GM18520 (cell line): ENCODE measurements around the gene ZNF763.
"Not testable (repeated sequence)": the region's sequence is repeated elsewhere in the genome, so short reads cannot be mapped to it uniquely, and the experiment has no call there.

Experiments
- ATAC-seq: cut with Tn5 transposase; IDR thresholded peaks from one replicate; pipeline ENCODE4 v1.9.1; 2021; ENCODE audit not compliant: unreplicated experiment

ZNF763 gene

DNA sequence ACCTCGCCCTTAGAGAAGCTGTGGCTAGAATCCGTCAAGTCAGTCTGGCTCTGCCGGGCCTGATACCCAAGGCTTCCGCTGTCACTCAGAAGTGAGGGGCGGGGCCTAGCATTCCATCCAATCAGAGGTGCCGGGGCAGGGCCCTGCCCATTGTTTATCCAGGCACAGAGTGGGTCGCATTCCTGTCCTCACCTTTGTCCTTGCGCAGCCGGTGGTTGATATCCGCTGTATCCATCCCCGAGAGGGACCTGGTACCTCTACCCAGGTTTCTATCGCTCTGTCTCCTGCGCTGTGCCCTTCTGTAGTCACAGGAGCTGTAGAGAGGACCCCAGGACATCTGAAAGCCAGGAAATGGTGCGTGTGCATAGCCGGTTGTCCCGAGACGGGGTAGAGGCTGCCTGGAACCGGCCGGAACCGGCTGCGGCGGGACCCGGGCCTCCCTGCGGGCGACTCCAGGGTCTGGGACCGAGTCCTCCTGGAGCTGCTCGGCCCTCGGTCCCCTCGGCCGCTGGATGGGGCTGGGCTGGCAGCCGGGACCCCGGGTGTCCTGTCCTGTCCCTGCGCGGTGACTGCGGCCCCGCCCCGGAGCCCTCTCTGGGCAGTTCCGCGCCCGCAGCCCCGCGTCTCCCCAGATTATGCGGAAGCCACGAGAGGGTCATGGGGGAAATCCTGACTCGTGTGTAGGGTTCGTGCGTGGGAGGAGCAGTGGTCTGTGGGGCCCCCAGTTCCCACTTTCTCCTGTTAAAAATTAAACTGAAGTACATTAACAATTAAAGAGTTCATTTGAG, at the start of gene ZNF763:
Gene ZNF763, plus strand, starts transcription at position 183 of the 788 bp plus-strand sequence. Its CDS starts 169 bp downstream, at position 352.
- ATAC-seq, result peak; percentile 74

DNA sequence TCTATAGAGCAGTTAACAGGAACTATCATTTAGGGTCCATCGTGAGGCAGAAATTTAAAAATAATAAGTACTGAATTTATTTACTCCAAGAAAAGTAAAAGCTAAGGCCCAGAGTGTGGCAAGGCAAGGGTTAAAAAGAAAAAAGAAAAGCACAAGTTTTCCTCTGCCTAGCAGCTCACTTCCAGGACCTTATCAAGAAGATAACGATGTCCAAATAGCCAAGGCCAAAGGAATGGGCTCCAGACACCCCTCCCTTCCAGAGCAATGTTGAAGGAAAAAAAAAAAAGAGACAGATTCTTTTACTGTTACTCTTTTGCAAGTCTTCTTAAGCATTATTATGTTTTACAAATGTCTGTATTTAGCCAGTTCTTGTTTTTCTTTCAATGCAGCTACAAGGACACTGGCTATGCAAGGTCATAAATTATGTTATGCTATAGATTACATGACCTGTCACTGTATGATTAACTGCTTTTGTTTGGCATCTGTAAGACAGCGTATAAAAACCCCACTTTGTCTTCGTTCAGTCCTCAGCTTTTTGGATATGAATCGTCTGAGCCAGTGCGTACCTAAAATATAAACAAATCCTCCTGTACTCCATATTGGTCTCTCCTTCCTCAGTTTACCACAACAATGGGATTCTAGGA, 42.9 kb upstream of the ZNF763 start:
- no peak for ATAC-seq

DNA sequence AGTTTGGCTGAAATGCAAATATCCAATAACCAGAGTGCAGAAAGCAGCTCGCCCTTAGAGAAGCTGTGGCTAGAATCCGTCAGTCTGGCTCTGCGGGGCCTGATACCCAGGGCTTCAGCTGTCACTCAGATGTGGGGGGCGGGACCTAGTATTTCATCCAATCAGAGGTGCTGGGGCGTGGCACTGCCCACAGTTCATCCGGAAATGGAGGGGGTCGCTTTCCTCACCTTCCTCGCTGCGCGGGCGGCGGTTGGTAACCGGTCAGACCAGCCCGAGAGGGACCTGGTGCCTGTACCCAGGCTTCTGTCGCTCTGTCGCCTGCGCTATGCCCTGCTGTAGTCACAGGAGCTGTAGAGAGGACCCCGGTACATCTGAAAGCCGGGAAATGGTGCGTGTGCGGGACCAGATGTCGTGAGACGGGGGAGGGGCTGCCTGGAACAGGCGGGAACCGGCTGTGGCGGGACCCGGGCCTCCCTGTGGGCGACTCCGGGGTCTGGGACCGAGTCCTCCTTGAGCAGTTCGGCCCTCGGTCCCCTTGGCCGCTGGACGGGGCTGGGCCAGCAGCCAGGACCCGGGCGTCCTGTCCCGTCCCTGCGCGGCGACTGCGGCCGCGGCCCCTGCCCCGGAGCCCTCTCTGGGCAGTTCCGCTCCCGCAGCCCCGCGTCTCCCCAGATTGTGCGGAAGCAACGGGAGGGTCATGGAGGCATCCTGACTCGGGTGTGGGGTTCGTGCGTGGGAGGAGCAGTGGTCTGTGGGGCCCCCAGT, 39.8 kb upstream of the ZNF763 start, which contains the start of gene ZNF700:
Gene ZNF700, plus strand, starts transcription at position 222 of the 765 bp plus-strand sequence. Its CDS starts 104 bp downstream, at position 326.
- peak; percentile 66 for ATAC-seq

DNA sequence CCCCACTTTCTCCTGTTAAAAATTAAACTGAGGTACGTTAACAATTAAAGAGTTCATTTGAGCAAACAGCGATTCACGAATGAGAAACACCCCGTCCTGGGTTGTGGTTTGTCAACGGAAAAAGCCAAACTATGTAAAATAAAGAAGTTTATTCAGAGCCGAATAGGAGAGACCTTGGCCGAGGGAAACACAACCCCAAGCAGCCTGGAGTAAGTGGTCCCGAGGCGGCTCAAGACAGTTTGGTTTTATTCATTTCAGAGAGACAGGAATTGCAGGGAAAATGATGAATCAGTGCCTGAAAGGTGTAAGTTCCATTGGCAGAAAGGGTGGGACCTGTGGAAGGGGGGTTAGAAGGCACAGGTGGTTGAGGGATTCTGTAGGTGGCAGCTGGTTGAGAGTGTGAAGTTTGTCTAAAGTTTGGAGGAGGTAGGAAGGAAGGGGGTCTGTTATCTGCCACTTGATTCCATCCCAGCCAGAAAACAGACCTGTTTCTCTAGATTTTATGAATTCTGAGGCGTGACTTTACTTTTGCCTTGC, 39.1 kb upstream of the ZNF763 start:
- not testable (repeated sequence) for ATAC-seq

DNA sequence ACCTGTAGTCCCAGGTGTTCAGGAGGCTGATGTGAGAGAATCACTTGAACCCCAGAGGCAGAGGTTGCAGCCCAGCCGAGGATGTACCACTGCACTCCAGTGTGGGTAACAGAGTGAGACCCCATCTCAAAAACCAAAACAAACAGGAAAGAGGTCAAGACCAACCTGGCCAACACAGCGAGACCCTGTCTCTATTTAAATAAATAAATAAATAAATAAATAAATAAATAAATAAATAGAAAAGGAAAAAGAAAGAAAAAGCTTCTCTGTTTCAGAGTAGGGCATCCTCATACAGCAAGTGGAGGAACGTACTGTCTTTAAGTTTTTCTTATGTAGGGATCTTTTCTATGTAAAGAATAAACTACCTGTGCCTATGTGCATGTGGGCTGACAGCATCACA, 37.6 kb upstream of the ZNF763 start:
- ATAC-seq, result no peak

DNA sequence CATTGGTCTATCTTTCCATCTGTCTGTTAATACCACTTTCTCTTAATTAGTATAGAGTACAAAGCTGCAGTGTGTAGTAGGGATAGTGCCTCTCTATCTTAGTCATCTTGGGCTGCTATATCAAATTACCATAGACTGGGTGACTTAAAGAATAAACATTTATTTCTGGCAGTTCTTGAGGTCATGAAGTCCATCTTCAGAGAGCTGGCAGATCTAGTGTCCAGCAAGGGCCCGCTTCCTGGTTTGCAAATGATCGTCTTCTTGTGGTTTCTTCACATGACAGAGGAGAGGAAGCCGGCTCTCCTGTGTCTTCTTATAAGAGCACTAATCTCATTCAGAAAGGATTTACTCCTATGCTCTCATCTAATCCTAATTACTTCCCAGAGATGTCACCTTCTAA, 33.8 kb upstream of the ZNF763 start:
- no peak for ATAC-seq

DNA sequence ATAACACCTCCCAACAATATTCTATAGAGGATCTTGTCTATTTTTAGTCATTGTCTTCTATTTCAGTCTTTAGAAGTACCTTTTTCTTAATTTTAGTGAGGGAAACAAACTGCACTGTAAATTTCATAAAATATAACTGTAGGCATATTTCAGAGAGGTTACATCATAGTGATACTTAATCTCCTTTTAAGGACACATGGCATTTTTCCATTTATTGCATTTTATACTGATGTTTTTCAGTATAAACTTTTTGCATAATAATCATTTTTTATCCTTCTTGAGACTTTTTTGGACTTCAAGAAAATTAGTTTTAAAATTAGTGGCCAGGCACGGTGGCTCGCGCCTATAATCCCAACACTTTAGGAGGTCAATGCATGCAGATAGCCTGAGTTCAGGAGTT, 33.3 kb upstream of the ZNF763 start:
- ATAC-seq, result no peak

DNA sequence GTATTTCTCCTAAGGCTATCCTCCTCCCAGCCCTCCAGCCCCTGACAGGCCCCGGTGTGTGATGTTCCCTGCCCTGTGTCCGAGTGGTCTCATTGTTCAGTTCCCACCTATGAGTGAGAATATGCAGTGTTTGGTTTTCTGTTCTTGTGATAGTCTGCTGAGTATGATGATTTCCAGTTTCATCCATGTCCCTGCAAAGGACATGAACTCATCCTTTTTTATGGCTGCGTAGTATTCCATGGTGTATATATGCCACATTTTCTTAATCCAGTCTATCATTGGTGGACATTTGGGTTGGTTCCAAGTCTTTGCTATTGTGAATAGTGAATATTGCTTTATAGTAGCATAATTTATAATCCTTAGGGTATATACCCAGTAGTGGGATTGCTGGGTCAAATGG, 29.0 kb upstream of the ZNF763 start:
- not testable (repeated sequence) for ATAC-seq

DNA sequence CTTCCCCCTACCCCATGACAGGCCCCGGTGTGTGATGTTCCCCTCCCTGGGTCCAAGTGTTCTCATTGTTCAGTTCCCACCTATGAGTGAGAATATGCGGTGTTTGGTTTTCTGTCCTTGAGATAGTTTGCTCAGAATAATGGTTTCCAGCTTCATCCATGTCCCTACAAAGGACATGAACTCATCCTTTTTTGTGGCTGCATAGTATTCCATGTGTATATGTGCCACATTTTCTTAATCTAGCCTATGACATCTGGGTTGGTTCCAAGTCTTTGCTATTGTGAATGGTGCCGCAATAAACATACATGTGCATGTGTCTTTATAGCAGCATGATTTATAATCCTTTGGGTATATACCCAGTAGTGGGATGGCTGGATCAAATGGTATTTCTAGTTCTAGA, 26.5 kb upstream of the ZNF763 start:
- ATAC-seq, result not testable (repeated sequence)

DNA sequence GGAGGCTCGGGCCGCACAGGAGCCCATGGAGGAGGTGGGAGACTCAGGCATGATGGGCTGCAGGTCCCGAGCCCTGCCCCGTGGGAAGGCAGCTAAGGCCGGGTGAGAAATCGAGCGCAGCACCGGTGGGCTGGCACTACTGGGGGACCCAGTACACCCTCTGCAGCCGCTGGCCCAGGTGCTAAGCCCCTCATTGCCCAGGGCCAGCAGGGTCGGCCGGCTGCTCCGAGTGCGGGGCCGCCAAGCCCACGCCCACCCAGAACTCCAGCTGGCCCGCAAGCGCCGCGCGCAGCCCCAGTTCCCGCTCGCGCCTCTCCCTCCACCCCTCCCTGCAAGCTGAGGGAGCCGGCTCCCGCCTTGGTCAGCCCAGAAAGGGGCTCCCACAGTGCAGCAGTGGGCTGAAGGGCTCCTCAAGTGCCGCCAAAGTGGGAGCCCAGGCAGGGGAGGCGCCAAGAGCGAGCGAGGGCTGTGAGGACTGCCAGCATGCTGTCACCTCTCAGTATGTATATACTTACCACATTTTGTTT, 23.4 kb upstream of the ZNF763 start:
- not testable (repeated sequence) for ATAC-seq

DNA sequence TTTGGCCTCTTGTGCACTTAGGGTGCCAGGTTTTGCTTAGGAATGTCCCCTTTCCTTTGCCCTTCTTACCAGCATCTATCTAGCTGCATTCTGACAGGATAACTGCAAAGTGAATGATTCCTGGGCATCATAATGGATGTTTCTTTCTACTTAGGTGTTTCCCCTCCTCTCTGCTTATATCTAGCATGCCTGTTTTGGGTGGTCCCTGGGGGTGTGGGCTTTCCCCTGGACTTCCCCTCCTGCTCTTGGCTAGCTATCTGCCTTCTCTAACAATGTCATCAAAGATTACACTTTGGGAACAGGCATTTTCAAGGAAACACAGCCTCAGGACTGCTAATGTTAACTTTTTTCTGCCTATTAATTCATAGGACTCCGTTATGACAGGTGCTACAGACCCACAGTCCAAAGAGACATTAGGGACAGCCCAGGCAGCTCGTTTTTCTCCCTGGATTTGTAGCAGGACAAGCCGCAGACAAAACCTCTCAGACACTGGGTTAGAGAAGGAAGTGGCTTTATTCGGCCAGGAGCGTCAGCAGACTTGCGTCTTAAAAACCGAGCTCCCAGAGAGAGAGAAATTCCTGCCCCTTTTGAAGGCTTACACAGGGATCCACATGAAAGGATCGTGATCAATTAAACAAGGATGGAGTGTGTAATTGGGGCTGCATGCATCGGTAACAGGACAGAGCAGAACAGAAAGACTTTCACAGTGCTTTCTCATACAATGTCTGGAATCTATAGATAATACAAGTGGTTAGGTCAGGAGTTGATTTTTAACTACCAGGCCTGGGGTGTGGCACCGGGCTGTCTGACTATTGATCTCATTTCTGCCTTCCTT, 22.6 kb upstream of the ZNF763 start:
- ATAC-seq, result no peak

DNA sequence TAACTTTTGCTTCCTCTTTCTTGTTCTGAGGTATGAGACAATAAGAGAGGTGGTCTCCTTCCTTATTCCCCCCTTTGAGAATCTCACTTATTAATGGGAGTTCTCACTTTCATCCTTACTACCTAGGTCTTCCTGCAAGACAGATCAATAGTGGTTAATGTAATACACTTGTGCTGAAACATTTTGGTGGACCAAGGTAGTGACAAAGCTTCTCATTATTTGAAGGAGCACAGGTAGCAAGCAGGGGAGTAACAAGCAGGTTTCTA, 22.1 kb upstream of the ZNF763 start:
- no peak for ATAC-seq

DNA sequence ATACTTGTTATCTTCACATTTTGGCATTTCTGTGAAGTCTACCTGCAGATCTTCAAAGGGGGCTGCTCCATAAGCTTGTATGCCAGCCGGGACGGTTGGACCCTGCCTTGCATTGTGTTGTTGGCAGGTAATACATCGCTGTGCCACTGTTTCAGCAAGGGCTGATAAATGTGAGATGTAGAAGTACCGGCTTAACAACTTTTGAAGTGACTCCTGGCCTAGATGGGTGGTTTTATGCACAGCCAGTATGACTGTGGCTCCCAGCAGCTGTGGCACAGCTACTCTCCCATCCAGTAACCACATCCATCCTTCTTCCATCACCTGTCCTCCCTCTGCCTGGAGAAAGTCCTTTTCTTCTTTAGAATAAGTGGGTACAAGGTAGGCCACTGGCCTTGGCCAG, 20.2 kb upstream of the ZNF763 start:
- ATAC-seq, result no peak

DNA sequence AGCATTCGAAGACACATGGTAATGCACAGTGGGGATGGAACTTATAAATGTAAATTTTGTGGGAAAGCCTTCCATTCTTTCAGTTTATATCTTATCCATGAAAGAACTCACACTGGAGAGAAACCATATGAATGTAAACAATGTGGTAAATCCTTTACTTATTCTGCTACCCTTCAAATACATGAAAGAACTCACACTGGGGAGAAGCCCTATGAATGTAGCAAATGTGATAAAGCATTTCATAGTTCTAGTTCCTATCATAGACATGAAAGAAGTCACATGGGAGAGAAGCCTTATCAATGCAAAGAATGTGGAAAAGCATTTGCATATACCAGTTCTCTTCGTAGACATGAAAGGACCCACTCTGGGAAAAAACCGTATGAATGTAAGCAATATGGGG, 16.2 kb upstream of the ZNF763 start:
- ATAC-seq, result no peak

DNA sequence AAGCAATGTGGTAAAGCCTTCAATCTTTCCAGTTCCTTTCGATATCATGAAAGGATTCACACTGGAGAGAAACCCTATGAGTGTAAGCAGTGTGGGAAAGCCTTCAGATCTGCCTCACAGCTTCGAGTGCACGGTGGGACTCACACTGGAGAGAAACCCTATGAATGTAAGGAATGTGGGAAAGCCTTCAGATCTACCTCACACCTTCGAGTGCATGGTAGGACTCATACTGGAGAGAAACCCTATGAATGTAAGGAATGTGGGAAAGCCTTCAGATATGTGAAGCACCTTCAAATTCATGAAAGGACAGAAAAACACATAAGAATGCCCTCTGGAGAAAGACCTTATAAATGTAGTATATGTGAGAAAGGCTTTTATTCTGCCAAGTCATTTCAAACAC, 15.6 kb upstream of the ZNF763 start:
- ATAC-seq, result no peak

DNA sequence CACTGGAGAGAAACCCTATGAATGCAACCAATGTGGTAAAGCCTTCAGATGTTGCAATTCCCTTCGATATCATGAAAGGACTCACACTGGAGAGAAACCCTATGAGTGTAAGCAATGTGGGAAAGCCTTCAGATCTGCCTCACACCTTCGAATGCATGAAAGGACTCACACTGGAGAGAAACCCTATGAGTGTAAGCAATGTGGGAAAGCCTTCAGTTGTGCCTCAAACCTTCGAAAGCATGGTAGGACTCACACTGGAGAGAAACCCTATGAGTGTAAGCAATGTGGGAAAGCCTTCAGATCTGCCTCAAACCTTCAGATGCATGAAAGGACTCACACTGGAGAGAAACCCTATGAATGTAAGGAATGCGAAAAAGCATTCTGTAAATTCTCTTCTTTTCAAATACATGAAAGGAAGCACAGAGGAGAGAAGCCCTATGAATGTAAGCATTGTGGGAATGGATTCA, 15.2 kb upstream of the ZNF763 start:
- not testable (repeated sequence) for ATAC-seq

DNA sequence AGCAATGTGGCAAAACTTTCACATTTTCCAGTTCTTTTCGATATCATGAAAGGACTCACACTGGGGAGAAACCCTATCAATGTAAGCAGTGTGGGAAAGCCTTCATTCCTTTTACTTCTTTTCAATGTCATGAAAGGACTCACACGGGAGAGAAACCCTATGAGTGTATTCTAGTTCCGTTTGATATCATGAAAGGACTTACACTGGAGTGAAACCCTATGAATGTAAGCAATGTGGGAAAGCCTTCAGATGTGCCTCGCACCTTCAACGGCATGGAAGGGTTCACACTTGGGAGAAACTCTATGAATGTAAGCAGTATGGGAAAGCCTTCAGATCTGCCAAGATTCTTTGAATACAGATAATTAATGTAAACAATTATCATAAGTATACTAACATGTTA, 14.5 kb upstream of the ZNF763 start:
- ATAC-seq, result no peak

DNA sequence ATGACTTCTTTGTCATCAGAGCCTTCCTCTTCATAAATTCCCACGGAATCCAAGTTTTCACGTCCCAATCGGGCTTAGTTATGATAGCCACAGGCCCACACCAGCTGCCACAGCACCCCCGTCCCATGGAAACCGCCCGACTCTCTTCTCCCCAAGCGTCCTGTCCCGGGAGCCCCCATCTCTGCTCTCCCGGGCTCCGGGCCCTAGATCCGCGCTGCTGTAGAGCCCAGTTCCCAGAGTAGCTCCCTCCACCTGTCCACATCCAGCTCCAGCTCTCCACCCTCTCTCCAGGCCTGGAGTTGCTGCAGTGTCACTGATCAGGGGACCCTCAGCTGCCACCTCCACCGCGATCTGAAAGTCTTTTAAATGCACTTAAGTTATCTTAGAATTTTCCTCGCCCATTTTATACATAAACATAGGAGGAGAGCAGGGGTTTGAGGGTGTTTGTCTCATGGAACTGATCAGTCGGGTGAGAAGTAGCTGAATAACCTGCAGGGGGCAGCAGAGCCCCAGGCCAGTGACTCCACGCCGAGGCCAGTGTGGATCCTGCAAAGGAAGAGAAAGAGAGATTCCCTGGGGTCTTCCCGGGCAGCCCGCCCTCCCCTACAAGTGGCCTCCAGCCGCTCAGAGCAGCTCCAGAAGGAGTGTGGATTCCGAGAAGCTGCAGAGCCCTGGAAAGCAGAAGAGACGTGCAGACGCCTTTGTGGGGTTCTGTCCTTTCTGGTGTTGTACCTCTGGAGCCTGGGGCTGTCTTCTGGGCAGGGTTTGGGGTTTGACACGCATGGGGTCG, 1.1 kb upstream of the ZNF763 start:
- no peak for ATAC-seq

DNA sequence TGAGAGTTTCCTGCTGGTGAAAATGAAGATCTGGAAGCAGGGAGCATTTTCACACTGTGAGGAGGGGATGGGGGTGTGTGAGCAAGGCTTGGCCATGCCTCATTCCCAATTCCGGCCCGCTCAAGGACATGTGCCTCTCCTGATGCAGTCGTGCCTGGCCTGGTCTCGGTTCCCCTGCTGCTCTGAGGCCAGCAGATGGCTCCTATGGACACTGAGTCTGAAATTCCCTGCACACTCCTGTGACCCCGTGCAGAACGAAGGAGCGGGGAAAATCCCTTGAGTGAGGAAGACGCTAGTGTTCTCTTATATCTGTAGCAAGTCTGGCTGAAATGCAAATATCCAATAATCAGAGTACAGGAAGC, 363 bp upstream of the ZNF763 start:
- ATAC-seq, result peak; percentile 25

DNA sequence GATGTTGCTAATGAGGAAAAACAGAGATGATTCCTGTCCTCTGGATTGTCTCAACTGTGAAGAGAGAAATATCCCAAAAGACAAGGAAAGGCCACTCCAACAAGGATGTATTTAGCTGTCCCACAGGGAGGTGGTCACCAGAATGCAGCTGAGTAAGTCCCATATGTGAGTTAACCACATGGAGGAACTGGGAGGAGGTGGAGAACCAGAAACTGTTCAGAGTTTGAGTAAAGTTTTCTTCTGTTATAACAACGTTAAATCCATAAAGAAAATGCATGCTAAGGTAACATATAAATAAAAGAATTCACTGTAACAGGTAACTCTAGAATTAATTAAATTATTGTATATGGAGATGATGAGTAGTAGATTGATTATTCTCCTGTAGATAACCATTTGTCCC, 5.3 kb downstream of the ZNF763 start:
- no peak for ATAC-seq
